CD4-positive, alpha-beta T cell treated with Interleukin-21 for 1 hour (primary cell): Measurements from ENCODE around the gene CAMTA1.

Experiments
- DNase-seq: peaks from one replicate; pipeline ENCODE4 v3.0.0-alpha.2; 2020

Gene CAMTA1

DNA sequence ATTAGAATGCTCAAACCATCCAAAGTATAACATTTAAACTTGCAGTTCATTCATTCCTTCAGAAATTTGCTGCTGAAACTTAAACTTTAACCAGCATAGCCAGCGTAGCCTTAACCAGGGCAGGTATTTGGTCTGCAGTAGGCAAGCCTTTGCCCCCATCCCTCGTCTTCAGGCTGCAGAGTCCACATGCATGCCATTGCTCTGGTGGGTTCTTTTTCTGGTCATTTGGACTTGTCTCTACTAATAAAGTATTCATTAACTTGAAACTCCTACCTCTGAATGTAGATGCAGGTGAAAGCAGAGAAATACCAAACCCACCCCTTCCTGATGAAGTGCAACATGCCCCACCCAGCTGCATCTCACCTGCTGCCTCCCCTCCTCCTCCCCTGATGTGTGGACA, 100.2 kb downstream of the CAMTA1 start:
- DNase-seq, result no peak

GRCh38 chr1:6886523-6886922, 101.3 kb downstream of the CAMTA1 start:
- no peak for DNase-seq

DNA sequence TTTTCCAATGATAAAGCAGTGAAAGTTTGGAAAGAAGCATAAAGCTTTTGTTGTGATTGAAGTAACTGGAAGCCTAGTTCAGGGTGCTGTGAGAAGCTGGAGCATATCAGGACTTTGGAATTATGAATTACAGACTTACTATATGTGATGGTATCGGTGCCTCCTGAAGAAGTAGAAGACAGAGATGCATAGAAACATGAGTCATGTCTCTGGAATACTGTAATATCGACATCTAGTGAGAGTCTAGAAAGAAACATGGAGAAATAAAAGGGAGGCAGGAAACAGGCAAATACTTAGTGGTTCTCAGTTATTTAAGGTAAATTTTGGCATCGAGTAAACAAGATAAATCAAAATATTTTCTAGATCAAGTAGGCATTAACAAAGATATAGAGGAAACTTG, 103.0 kb downstream of the CAMTA1 start:
- no peak for DNase-seq

- DNase-seq, result no peak
These were observed 103.6 kb downstream of the CAMTA1 start for GRCh38 chr1:6888870-6889269.

DNA sequence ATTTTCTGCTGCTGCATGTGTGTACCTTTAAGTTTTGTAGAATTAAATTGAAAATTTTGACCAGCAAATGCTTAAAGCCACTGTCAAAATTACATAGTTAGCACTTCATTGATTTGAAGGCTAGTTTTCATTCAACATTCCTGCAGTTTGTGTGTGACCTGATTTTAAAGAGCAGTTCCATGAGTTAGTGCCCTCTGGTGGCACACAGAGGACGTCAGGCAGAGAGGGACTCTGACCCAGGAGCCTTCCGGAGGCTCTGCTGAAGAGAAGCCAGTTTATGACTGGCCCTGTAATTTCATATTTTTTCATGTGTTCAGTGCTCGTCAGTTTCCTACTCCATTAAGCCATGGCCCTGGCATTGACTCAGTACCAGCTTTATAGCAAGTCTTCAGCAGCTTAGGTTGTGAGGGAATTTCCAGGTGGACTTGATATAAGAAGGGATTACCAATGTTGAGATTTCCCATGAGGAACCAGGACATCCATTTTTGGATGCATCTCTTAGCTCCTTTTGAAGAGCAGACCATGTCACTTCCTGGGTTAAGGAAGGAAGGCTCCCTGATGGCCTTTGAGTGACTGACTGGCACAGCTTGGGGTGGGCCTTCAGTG, 104.7 kb downstream of the CAMTA1 start:
- peak; percentile 32 for DNase-seq

DNA sequence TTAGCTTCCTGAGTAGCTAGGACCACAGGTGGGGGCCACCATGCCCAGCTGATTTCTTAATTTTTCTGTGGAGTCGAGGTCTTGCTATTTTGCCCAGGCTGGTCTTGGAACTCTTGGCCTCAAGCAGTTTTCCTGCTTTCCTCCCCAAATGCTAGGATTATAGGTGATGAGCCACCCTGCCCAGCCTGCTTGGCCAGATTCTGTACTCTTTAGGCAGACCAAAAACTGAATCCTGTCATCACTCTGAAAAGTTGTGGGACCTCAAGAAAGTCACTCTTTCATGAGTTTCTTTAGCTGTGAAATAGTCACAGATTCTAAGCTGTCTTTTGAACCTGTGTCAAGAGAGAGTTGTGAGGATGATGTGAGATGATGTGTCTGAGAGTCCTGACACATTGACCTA, 105.4 kb downstream of the CAMTA1 start:
- DNase-seq, result no peak

DNA sequence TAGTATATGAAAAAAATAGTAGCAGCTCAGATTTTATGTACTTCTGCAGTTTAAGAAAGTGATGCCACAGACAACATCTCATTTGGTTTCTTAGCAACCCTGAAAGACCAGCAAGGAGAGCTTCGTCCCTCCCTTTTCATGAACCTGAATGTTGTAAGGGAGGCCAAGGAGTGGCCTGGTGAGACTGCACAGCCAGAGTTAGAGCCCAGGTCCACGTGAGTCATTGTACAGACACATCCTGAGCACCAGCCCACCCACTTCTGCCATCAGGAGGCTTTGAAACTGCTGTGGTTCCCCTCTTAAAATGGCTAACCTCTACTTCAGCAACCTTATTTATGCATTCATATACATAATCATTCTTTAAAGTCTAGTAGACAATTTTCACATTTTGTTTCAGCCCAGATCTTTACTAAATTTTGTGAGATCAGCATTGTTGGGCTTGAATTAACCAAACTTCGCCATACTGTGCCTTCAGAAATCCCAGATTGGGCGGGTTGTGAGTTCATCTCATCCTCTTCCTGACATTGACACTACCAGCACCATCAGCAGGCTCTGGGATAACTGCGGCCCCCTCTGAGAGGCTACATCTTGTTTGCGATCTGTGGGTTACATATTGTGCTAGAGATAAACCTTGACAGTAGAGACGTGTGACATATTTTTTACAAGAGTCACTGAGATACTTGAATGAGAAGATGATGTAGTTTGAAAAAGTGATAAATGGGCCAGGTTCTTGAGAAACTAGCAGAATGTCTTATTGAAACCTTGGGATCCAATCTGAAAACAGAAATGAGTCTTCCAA, 106.7 kb downstream of the CAMTA1 start:
- no peak for DNase-seq

- no peak for DNase-seq
These were observed 108.1 kb downstream of the CAMTA1 start for GRCh38 chr1:6893388-6893787.

- no peak for DNase-seq
These were observed 111.9 kb downstream of the CAMTA1 start for GRCh38 chr1:6897138-6897537.

DNA sequence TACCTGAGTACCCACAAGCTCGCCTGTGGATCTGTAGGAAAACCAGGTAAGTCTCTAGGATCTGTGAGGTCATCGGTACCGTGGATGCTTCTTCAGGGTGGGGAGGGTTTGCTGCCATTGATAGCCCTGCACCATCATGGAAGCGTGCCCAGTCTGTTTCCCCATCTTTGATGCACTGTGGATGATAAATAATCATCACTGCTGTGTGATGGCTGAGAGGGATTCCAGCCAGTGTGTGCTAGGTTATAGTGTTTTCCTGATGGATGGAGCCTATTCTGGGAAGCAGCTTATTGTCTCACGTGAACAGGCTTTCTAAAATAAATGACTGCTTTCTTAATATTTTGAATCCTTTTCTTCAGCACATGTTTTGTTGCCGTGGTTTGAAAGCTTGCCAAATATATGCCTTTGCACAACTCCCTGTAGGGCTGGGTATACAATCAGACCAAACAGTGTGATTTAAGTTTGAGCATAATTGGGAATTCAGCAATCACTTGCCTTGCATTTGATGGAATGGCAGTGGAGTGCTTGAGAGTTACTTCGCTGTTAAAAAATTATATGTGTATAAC, 113.8 kb downstream of the CAMTA1 start:
- DNase-seq, result no peak

- DNase-seq, result no peak
These were observed 114.4 kb downstream of the CAMTA1 start for GRCh38 chr1:6899621-6900020.

DNA sequence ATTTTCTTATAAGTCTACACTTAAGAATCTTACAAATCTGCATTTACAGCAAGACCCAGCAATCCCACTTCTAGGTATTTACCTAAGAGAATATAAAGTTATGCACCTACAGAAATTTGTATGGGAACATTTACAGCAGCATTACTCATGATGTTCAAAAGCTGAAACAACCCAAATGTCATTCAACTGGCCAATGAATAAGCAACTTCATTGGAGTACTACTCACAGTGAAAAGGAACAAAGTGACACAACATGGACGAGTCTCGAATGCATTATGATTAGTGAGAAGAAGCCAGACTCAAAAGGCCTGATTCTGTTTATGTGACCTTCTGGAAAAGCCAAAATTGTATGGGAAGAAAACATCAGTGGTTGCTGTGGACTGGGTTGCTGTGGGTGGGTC, 116.9 kb downstream of the CAMTA1 start:
- DNase-seq, result no peak

DNA sequence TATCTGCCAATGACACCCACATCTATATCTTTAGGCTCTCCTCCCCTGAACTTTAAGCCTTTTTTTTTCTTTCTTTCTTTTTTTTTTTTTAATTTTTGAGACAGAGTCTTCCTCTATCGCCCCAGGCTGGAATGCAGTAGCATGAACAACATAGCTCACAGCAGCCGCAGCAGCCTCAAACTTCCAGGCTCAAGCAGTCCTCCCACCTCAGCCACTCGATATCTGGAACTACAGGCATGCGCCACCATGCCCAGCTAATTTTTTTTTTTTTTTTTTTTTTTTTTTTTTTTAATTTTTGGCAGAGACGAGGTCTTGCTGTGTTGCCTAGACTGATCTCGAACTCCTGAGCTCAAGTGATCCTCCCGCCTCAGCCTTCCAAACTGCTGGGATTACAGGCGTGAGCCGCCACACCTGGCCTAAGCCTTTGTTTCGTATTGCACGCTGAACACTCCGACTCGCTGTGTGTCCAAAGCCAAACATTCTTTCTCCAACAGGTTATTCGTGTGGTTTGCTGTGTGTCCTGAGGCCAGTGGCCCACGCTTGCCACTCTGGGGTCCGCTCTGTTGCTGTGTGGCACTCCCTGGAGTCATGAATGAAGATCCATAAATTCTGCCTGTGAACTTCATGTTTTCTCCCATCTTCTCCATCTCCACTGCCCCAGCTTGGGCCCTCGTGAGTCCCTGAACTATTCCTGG, 119.4 kb downstream of the CAMTA1 start:
- no peak for DNase-seq

- no peak for DNase-seq
These were observed 120.1 kb downstream of the CAMTA1 start for GRCh38 chr1:6905331-6905730.

GRCh38 chr1:6905790-6906189, 120.5 kb downstream of the CAMTA1 start:
- DNase-seq, result no peak

- DNase-seq, result no peak
These were observed 121.5 kb downstream of the CAMTA1 start for GRCh38 chr1:6906783-6907182.

GRCh38 chr1:6907201-6907600, 121.9 kb downstream of the CAMTA1 start:
- no peak for DNase-seq

- DNase-seq, result no peak
These were observed 122.6 kb downstream of the CAMTA1 start for GRCh38 chr1:6907676-6908434.

- DNase-seq, result no peak
These were observed 124.1 kb downstream of the CAMTA1 start for GRCh38 chr1:6909401-6909800.

- no peak for DNase-seq
These were observed 124.6 kb downstream of the CAMTA1 start for GRCh38 chr1:6909857-6910256.

DNA sequence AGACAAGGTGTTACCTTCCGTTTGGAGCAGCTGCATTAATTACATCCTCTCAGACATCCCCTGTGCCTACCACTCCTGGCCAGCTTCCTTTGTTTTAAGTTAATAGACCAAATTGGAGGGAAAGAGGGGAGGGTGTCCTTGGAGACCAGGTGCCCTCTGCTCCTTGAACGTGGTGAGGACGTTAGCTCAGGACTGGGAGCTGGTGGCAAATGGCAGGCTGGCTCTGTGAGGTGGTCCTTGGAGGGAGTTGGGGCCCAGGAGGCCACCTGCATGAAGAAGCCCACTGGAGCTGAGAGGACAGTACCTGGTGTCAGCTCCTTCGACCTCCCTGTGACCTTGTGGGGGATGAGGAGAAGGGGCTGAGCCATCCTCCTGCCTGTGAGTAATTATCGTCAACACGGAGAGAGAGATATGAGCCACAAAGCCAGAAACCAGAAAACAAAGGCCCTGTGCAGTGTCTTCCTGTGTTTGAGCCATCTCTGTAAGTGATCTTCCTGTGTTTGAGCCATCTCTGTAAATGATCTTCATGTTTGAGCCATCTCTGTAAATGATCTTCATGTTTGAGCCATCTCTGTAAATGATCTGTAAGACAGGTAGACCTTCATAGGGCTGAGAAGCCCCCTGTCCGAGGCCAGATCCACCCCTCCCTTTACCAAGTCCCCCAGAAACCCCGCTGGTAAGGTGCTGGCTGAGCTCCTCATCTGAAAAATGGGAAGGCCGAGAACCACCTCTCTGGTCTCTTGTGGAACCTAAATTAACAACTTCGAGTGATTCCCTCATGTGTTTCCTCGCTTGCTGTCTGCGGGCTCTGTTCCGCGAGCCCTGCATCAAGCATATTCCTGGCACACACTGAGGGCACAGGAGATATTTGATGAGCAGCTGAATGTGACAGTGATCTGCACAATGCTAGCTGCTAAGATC, 126.0 kb downstream of the CAMTA1 start:
- DNase-seq, result no peak

DNA sequence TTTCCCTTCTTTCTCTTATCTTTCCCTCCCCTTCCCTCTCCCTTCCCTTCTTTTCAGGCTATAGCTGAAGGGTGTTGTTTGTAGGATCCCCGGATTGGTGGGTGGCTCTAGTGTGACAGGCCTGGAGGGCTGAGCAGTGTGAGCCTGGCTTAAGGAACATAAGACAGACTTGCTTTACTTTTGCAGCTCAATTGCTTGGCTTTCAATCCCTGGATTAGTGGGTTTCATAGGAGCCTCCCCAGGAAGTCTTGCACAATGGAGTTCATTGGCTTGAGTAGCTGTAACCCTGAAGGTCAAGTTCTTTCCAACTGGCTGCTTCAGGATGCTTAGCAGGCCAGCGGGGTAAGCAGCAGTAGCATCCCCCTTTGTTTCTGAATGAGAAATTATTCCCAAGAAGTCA, 126.7 kb downstream of the CAMTA1 start:
- no peak for DNase-seq
